NCI-H510A (cell line): ENCODE data around the gene ZCCHC18.

Experiments
- DNase-seq: peaks from one replicate; lab custom pipeline; 2025; lab: John Stamatoyannopoulos, UW

The ZCCHC18 gene

GRCh38 chrX:104134583-104135261 lies 22.4 kb downstream of the ZCCHC18 start:
- no peak for DNase-seq

GRCh38 chrX:104135677-104136076 lies 23.4 kb downstream of the ZCCHC18 start:
- no peak for DNase-seq

- peak; percentile 44 for DNase-seq
These were observed 24.1 kb downstream of the ZCCHC18 start for GRCh38 chrX:104136241-104137019.

- no peak for DNase-seq
These were observed 25.2 kb downstream of the ZCCHC18 start for GRCh38 chrX:104137496-104137895.

GRCh38 chrX:104141087-104141760 lies 28.9 kb downstream of the ZCCHC18 start:
- DNase-seq, result no peak

- no peak for DNase-seq
These were observed 38.7 kb downstream of the ZCCHC18 start for GRCh38 chrX:104151037-104151436.

- DNase-seq, result peak; percentile 88
These were observed 44.6 kb downstream of the ZCCHC18 start, which contains the start of gene SLC25A53 for GRCh38 chrX:104156630-104157529. Gene SLC25A53, minus strand, starts transcription at chrX:104157009. Its CDS starts 51,752 bp downstream, at chrX:104105257.
